Stimulated activated CD8-positive, alpha-beta memory T cell treated with anti-CD3 and anti-CD28 coated beads, Interleukin-4, amount 100 ng/mL, for 24 hours (primary cell): Measurements from ENCODE around the gene ANKMY1.
"Not testable (repeated sequence)": the region's sequence is repeated elsewhere in the genome, so short reads cannot be mapped to it uniquely, and the experiment has no call there.

Source experiments
- DNase-seq: peaks from one replicate; pipeline ENCODE4 v3.0.0-alpha.2; 2020; ENCODE audit warnings: low read depth

Gene ANKMY1

DNA sequence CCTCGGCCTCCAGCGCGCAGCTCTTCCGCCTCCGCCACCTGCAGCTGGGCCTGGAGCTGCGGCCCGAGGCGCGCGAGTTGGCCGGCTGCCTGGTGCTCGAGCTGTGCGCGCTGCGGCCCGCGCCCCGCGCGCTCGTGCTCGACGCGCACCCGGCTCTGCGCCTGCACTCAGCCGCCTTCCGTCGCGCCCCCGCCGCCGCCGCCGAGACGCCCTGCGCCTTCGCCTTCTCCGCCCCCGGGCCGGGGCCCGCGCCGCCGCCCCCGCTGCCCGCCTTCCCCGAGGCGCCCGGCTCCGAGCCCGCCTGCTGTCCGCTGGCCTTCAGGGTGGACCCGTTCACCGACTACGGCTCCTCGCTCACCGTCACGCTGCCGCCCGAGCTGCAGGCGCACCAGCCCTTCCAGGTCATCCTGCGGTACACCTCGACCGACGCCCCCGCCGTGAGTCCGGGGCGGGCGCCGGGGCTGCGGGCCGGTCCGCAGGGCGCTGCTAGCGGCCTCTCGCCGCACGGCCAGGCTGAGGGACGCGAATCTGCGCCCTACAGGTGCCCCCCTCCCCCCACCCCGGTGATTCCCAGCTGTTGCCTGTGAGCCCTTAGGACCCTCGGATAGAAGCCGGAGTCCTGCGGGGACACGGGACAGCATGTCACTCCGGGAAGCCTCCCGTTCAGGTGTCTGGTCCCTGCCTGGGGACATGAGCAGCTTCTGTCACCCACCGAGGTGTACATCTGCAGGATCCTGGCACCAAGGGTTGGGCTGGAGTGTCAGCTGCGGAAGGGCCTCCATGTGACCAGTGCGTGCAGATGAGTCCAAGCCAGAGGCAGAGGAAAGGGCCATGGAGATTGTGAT lies 11.1 kb upstream of the ANKMY1 start:
- DNase-seq, result peak; percentile 26

DNA sequence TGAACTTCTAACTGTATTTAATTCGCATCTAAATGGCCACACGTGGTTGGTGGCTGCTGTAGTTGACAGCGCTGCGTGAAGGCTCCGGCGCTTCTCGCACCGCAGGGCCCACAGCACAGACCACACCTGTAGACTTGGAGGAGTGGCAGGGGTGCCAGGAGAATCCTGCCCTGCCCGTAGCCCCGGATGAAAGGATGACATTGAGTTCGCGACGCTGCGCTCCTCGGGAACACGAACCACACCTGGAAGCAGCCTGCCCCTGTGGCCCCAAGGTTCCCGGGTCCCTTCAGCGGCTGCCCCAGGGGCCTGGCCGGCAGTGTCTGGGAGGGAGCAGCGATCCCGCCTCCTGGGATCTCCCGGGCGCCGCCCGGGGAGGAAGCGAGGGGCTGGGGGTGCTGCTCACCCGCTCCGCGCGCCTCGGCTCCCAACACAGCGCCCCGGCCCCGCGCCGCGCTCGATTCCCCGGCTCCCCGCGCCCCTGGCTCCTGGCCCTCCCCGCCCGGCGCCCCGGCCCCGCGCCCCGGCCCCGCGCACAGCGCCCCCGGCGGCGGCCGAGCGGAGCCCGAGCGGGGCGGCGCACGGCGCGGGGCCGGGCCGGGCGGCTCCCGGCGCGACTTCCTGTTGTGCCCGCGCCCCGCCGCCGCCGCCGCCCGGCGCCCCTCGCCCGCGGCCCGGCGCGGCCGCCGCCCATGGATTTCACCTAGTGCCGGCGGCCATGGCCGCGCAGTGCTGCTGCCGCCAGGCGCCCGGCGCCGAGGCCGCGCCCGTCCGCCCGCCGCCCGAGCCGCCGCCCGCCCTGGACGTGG lies 10.3 kb upstream of the ANKMY1 start, which contains the start of gene RNPEPL1:
Gene RNPEPL1, plus strand, starts transcription at position 613 of the 806 bp plus-strand sequence. Its CDS starts 103 bp downstream, at position 716.
- no peak for DNase-seq

DNA sequence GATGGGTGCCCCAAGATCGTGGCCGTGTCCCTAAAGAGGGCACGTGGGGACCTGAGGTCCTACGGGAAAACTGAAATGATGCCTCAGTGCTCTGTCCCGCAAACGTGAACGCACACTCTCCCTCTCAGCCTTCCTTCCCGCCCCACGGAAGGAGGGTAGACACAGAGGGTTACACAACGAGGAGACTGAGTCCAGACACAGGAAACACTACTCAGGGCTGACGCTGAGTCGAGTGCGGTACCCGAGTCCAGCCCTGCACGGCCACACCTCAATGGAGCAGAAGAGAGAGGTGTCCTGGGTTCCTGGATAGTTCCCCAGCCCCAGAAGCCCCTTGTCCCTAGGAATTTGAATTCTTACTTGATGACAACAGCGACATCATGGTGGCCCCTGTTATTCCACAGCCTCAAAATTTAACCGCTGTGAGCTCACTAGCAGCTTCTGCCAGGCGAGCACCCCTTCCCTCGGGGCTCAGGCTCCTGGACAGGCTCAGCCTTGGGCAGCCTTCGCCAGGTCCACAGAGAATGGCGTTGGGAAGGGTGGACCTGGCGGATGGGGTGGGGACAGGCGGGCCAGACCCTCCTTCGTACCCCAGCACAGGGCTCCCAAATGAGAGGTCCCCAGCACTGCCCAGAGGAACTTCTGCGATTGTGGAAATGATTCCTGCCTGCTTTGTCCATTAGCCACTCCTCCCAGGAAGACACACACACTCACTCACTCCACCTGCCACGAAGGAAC lies 9.5 kb upstream of the ANKMY1 start:
- no peak for DNase-seq

DNA sequence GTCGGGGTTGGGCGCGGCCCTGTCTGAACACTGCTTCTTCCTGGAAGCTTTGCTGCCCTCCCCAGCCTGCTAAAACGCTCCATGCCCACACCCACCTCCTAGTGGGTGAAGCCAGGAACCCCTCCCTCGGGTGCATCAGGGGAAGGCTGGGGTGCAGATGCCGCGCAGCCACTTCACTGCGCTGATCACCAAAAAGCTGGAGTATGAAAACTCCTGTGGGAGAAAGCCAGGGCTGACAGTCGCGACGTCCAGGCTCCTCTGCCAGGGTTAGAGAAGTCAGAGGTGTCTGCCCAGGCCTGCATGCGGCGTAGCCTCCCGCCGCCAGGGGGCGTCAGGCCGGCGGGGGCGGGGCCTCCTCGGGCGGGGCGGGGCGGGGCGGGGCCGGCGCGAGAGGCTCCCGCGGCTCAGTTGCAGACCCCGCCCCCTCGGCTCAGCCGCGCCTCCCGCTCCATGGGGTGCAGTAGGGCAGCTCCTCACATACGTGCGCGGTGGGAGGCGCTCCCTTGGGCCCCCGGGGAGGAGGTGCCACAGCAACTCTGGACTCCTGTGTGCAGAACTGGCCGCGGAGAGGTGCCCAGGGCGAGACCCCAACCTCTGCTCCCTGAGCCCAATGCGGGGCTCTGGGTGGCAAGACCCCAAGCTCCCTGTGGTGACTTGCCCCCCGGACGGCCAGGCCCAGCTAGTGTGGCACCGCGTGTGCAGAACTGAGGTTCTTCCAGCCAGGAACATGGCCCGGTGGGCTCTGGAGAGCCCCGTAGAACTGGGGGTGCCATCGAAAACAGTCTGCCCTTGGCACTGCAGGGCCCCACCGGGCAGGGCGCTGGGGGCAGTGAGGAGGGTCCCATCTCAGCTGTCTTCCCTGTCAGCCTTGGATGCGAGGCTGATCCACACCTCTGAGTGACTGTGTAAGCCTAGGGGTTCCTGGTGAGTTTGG lies 8.7 kb upstream of the ANKMY1 start:
- peak; percentile 93 for DNase-seq

DNA sequence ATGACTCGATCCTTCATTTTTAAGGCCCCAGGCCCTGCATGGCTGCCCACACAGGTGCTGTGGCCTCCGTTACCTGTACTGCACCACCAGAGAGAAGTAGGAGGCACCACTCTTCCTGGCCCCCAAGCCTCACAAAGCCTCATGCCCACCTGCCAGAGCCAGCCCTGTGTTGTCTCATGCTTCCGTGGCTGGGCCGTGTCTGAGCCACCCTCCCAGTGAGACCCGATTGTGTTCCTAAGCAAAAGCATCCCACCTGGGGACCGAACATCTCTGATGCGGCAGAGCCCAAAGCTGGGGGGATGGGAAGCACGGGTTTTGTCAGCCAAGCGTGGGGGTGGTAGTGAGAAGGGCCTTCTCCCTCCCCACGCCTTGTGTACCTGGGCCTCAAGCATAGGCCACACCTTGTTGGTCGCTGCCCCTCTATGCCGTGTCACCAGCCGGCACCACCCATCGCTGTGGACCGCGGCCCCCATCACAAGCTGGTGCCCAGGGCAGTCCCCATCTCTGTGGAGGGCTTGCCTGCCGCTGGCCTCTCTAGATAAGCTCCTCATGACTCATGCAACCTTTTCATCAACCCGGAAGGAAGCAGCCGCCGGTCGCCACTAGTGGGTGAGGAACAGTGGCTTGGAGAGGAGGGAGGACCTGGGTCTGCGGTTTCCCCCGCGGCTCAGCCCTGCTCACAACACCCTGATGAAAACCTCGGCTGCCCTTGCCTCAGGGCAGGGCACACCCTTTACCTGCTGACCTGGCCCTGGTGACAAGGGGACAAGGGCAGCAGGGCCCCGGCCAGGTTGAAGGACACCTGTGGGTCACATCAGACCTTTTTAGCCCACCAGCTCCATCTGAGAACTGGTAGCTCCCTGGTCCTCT lies 7.8 kb upstream of the ANKMY1 start:
- peak; percentile 87 for DNase-seq

DNA sequence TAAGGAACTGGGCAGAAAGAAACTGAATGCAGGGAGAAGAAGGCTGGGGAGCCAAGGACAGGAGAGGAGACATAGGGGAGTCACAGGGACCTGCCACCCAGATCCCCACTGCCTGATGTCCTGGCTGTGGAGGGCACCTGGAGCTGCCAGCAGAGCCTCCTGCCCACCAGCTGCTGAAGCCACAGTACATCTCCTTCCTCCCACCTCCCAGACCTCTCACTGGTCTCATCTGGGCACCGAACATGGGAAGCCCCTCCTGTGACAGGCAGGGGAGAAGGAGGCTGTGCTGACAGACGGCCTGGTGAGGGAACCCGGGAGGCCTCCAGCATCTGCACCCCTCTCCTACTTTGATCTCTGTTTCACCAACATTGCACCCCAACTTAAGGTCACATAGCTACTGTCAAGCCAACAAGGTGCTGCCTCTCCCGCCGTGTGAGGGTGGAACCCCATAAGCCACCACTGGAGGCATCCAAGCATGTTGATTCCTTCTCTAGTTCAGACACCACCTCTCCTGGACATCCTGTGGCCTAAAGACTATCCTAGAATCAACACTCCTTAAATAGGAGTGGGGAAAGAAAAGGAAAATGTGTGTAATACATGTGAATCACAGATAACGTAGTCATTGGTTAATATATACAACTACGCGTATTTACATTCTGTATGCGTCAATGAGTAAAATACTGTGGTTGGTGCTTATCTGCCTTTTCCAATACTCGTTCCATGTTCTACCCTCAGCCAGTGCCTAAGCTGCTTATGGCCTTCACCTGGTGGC lies 7.0 kb upstream of the ANKMY1 start:
- DNase-seq, result no peak

DNA sequence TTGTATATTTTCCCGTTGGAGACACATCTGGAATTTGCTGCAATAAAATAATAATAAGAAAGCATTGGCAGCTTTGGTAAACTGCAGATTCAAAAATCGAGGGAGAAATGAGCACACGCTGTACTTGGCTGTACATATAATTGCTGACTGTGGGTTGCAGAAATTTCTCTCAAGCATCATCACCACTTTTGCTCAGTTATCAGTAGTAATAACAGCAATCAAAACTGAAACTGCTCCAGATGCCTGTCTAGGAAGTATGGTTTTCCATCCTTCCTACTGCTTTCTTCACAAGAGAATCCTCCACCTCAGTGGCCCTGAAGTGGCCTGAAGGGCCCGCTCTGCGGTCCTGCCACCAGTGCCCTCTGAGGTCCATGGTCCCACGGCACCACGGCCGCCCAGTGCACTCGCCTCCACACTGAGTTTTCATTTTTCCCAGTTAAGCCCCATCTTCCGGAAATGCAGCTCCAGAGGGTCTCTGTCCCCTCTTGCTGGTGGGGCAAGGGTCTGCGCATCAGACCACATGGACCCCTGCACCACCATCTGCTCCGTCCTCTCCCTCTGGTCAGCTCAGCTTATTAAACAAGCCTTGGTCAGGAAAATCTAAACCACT lies 6.3 kb upstream of the ANKMY1 start:
- DNase-seq, result no peak

DNA sequence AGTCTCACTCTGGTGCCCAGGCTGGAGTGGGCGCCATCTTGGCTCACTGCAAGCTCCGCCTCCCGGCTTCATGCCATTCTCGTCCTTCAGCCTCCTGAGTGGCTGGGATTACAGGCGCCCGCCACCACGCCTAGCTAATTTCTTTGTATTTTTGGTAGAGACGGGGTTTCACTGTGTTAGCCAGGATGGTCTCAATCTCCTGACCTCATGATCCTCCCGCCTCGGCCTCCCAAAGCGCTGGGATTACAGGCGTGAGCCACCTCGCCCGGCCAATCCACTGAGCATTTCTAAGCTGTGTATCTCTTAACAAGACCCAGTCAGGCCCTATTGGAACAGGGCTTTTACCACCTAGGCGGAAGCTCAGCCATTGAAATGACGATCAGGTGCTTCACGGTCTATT lies 5.4 kb upstream of the ANKMY1 start:
- not testable (repeated sequence) for DNase-seq

DNA sequence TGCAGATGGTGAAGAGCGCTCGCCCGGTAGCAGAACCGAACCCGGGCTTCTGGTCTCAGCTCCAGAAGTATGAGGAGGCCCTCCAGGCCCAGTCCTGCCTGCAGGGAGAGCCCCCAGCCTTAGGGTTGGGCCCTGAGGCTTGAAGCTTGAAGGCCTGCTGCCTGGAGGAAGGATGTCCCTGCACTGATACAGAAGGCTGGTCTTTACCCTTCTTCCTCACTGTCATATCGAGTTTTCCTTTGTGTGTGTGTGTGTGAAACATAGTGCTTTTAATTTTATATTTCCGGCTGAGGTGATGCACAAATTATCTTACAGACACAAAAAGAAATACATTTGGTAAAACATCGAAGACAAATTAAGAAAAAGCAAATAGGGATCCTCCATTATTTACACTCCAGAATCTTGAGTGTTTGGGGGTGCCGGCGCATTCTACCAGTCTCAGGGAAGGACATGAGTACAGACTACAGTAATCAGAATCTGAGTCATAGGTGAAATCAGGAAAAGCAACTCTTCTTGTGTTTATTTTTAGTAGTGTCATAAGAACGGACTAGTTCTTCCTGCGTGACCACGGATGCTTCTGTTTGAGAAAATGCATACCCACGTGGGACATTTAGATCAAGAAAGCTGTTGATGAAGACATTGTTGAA lies 3.7 kb upstream of the ANKMY1 start:
- no peak for DNase-seq

DNA sequence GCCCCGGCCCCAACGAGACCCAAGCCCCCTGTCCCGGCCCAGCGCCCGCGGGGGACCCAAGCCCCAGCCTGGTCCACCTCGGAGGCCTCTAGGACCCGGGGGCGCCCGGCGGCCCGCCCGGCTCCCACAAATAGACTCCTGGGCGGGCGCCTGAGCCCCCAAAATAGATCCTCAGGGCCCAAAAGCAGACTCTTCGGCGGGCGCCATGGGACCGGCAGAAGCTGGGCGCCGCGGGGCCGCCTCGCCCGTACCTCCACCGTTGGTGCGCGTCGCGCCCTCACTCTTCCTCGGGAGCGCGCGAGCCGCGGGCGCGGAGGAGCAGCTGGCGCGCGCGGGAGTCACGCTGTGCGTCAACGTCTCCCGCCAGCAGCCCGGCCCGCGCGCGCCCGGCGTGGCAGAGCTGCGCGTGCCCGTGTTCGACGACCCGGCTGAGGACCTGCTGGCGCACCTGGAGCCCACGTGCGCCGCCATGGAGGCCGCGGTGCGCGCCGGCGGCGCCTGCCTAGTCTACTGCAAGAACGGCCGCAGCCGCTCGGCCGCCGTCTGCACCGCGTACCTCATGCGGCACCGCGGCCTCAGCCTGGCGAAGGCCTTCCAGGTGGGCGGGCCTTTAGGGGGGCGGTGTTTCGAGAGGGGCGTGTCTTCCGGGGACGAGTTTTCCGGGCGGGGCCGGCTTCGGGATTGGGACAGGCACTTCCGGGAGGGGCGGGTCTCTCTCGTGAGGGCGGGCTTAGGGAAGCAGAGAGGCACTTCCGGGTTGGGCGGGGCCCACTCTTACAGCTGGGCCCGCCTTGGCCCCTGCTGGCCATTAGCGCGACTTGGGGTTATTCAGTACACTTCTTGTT lies 2.9 kb upstream of the ANKMY1 start:
- peak; percentile 99 for DNase-seq

DNA sequence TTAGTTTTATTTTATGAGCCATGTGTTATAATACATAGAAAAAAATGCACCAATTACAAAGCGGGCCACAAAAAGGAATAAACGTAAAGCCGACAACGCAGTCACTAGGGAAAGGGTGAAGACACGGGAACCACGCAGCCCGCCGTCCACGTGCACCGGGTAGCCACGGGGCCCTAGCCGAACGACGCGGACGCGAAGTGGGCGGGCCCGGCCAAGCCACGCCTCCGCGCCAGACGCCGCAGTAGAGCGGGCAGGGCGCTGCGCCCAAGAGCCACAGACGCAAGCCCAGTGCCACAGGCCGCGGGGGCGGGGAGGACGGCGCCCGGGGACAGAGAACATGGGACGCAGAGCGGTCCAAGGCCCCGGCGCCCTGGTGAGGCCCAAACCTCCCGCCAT lies 2.3 kb upstream of the ANKMY1 start, which contains the start of gene DUSP28:
Gene DUSP28, plus strand, starts transcription at position 274 of the 396 bp plus-strand sequence. CDS start 328 bp downstream, outside the sequence.
- peak; percentile 86 for DNase-seq

DNA sequence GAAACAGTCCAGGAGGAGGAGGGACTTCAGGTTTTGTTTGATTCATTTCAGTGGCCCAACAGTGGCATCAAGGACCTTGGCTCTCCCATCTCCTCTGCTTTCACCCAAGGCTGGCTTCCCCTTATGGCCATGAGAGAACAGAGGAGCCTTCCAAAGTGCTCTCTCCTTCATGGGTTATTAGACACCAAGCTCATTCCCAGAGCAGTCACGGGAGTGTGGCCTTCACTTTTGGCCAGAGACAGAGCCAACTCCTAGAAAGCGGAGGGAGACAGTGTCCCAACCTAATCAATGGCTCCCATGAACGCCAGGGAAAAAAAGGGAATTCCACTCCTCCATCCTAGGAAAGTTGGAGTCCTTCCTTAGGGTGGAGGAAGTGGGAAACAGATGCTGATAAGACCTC lies 1.5 kb upstream of the ANKMY1 start:
- no peak for DNase-seq

DNA sequence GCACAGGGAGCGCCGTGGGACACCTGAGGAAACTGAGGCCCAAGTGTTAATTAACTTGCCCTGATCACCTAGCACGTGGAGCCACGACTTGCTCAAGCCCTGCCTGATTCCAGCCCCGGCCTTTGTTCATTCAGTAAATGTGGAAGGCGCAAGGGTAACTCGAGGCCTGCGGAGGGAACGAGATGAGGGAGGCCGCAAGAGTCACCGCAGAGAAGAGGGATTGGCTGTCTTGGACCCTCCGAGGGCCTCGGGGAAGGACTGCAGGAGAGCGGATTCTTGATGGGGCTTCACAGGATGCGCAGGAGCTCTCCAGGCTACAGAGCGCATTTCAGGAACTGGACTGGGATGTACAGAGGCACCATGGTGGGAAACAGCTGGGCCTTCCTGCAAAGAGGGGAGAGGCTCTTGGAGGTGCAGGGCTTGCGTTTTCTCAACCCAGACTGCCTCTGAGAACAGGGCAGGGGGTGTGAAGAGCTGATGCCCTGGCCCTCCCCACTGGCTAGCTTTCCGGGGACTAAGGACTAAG lies 511 bp upstream of the ANKMY1 start:
- no peak for DNase-seq

DNA sequence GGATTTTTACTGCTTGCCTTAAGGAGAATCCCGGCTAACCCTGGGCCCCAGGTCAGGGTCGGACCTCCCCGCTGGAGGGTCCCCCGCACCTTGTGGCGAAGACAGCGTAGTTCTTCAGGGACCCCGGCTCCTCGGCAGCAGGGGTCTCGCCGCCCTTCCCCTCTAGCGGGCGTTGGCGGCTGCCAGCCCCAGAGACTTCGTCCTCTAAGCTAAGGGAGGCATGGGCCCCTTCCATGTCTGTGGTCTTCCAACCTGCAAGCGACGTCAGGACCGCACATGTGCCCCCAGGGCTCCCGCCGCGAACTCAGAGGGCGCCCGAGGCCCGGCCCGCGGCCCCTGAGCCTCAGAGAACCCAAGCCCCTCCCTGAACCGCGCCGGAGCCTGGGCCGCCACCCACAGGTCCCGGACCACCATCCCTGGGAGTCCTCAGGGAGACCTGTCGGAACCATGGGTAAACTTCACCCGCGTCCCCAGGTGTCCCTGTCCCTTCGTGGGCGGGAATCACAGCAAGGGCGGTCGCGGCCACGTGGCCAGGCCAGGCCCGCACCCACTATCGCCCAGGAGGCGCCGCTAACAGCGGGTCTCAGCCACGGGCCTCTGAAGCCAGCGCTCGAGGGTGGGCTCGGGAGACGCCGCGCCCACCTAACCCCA lies 562 bp downstream of the ANKMY1 start:
- DNase-seq, result no peak

DNA sequence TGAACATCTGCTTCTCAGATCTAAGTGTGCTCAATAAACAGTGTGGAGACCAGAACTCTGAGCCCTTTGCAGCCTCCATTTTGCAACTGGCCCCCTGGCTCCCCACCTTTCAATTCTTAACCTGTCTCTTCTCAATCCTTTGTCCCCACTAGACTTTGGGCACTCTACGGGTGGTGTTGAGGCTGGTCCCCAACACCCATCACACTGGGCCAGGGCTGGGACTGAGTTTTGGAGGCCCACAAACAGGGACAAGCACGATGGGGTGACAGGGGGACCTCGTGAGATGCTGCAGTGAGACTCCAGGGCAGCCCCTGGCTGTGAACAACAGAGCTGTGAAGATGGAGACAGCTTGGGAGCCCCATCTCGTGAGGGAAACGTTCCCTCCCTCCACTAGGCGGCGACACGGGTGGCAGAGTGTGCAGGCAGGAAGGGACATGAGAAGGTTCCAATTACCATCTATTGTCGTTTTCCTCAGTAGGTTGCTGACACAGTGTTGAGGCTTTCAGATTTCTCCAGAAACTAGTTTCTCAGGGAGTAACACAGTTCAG lies 1.2 kb downstream of the ANKMY1 start:
- peak; percentile 55 for DNase-seq

DNA sequence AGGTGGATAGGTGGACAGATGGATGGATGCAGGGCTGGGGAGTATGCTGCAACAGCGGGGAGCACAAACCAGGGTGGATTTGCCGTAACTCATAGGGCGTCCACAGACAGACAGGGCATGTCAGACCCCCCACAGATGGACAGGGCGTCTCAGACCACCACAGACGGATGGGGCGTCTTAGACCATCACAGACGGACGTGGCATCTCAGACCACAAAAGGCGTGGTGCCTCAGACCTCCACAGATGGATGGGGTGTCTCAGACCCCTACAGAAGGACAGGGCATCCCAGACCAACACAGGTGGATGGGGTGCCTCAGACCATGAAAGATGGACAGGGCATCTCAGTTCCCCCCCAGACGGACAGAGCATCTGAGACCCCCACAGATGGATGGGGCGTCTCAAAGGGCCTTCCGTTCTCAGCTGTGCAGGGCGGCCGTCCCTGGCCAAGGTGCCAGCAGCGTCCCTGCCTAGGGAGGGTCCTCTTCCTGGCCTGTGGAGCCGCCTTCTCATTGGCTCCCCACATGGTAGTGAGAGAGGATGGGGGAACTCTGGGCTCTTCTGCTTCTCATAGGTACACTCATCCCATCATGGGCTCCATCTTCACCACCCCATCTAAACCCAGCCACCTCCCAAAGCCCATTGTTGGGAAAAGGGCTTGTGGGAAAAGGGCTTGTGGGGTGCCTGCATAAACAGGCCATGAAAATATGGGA lies 2.1 kb downstream of the ANKMY1 start:
- no peak for DNase-seq
